HFF-Myc (cell line): Measurements from ENCODE around the gene ULK4.

ENCODE experiments used
- DNase-seq: peaks from one replicate; pipeline ENCODE4 v3.0.0-alpha.2; 2011; ENCODE audit warnings: low read depth; ENCODE audit errors: extremely low read depth
- H3K4me3 ChIP-seq: replicated peaks from 2 replicates; pipeline ENCODE4 v1.5.1; 2011; ENCODE audit warnings: low read depth, mild to moderate bottlenecking, control low read depth, low read length
- TF ChIP-seq, protein P1 (sequence below): IDR thresholded peaks from 2 replicates; pipeline ENCODE4 v1.5.1; 2012; ENCODE audit warnings: mild to moderate bottlenecking, low read depth, low read length, control low read depth; ENCODE audit errors: missing control alignments

The ULK4 gene

DNA sequence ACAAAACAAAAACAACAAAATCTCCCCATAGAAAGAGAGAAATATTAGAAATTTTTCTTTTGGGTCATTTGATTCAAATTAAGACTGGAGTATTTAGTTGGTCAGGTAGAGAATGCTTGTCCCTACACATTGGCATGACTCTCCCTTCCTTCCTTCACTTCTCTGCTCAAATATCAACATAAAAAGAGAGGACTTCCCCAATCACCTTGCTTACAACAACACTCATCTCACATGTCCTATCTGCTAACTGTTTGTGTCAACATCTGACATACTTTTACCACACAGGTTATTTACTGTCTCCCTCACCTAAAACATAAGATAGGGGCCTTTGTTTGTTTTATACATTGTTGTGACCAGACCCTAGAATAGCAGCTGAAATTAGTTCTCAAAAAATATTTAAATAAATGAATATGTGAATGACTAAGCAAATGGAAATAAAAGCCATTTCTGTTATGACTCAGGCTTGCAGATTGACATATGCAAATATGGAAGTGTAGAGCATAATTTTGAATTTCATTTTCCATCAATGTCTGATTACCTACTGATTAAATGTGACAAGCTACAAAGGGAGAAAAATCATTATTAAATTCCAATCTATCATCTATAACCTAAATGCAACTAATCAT lies 457.8 kb downstream of the ULK4 start:
- H3K4me3 ChIP-seq = no peak overlapping the region
- TF ChIP-seq, protein P1, sequence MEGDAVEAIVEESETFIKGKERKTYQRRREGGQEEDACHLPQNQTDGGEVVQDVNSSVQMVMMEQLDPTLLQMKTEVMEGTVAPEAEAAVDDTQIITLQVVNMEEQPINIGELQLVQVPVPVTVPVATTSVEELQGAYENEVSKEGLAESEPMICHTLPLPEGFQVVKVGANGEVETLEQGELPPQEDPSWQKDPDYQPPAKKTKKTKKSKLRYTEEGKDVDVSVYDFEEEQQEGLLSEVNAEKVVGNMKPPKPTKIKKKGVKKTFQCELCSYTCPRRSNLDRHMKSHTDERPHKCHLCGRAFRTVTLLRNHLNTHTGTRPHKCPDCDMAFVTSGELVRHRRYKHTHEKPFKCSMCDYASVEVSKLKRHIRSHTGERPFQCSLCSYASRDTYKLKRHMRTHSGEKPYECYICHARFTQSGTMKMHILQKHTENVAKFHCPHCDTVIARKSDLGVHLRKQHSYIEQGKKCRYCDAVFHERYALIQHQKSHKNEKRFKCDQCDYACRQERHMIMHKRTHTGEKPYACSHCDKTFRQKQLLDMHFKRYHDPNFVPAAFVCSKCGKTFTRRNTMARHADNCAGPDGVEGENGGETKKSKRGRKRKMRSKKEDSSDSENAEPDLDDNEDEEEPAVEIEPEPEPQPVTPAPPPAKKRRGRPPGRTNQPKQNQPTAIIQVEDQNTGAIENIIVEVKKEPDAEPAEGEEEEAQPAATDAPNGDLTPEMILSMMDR = no peak
- no peak for DNase-seq

DNA sequence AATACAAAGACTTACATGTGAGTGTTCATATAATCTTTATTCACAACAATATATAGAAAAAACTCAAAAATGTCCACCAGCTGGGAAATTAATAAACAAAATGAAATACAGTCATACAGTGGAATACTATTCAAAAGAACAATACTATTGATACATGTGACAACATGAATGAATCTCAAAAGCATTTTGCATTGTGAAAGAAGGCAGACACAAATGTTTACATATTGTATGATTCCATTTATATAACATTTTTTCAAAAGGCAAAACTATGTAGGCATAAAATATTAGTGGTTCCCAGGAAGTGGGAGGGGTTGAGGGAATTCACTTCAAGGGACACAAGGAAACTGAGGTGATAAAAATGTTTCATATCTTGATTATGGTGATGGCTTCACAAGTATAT lies 459.4 kb downstream of the ULK4 start:
- no peak for DNase-seq
- H3K4me3 ChIP-seq = no peak overlapping the region
- TF ChIP-seq, protein P1 = no peak

DNA sequence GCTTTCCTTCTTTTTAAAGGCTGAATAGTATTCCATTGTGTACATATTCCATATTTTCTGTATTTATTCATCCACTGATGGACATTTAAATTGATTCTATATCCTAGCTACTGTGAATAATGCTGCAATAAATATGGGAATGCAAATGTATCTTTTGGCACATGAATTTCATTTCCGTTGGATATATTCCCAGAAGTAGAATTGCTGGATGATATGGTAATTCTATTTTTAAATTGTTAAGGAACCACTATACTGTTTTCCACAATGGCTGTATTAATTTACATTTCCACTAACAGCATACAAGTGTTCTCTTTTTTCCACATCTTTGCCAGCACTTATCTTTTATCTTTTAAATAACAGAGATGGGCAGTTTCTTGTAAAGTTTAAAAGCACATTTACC lies 459.9 kb downstream of the ULK4 start:
- TF ChIP-seq, protein P1 = no peak
- no peak overlapping the region for H3K4me3 ChIP-seq
- DNase-seq = no peak

- no peak overlapping the region for H3K4me3 ChIP-seq
- TF ChIP-seq, protein P1 = no peak
- no peak for DNase-seq
These were observed 463.1 kb downstream of the ULK4 start for GRCh38 chr3:41498847-41499246.

DNA sequence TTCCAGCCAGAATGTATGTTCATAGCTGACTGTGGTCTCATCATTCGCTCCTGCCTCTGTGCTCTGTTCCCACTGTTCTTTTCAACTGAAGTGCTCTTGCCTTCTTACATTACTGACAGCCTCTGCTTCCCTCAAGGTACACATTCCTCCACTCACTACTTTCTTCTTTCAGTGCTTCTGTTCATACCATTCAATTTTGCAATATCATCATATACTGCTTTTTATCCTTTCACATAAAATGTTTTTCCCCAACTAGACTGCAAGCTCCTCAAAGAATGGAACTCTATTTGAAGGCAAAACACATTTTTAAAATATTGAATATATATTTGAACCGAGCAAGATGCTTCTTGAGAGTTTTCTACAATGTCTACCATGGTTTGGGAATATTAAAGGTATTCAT lies 471.5 kb downstream of the ULK4 start:
- DNase-seq = no peak
- TF ChIP-seq, protein P1 = no peak
- no peak overlapping the region for H3K4me3 ChIP-seq

GRCh38 chr3:41489231-41489630 lies 472.7 kb downstream of the ULK4 start:
- DNase-seq = no peak
- TF ChIP-seq, protein P1 = no peak

DNA sequence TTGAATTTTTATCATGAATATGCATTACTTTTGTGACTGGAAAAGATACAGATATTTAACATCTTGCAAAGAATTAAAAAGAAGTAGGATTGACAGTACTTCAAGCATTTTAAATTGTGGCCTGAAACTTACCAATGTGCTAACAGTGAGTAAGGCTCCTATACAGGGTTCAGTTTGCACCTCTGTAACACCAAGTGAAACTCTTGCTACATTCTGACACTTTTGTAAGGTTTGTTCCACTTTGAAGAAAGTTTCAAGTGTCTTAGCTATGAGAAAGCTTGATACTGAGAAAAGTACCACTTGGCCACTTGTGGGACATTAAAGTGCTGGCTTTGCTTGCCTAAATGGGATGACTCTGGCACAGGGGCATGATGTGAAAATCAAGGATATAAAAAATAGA lies 473.4 kb downstream of the ULK4 start:
- TF ChIP-seq, protein P1 = no peak
- no peak overlapping the region for H3K4me3 ChIP-seq
- no peak for DNase-seq

More at GRCh38 chr3:41489231-41489630, 472.7 kb downstream of the ULK4 start:
- H3K4me3 ChIP-seq = no peak overlapping the region
